Measurements from ENCODE around the gene UPK1B.

Gene UPK1B

GRCh38 chr3:119221779-119222320 is 48.5 kb downstream of the UPK1B start:
- in situ Hi-C loops (cut with HindIII; ENCODE audit: low sequenced_read_pairs) = no loop called here

- in situ Hi-C loops (cut with HindIII; ENCODE audit: low sequenced_read_pairs) = no loop called here
Measured at GRCh38 chr3:119222391-119222790, 49.0 kb downstream of the UPK1B start.

DNA sequence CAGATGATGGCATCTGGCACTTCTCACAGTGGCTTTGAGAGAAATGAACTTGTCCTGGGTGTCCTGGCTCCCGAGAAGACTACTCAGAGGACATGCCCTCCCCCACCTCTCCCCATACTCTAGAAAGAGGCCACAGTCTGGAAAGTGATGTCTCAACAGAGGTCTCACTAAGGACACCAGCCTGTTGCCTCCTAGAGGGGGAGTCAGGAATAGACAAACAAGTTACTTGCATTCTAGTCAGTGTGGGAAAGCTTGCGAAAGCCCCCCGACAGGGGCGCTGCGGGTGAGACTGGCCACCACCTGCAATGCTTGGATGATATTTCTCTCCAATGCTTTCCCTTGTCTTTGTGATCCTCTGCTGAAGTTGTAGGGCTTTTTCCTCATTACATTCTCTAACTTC is 50.1 kb downstream of the UPK1B start:
- in situ Hi-C loops (cut with HindIII; ENCODE audit: low sequenced_read_pairs) = no loop called here

DNA sequence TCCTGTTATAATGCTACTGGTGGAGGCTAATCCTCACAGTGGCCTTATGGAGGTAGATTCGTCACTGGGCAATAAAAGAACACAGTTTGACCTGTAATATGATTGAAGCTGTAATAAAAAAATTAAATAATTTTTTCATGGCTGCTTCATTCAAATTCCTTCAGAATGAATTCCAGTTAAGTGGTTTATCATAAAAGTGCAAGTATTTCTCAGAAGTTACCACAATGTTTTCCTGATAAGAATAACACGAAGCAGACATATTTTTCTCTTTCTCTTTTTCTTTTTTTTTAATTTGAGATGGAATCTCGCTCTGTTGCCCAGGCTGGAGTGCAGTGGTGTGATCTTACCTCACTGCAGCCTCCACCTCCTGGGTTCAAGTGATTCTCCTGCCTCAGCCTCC is 51.7 kb downstream of the UPK1B start:
- in situ Hi-C loops (cut with HindIII; ENCODE audit: low sequenced_read_pairs) = no loop called here

DNA sequence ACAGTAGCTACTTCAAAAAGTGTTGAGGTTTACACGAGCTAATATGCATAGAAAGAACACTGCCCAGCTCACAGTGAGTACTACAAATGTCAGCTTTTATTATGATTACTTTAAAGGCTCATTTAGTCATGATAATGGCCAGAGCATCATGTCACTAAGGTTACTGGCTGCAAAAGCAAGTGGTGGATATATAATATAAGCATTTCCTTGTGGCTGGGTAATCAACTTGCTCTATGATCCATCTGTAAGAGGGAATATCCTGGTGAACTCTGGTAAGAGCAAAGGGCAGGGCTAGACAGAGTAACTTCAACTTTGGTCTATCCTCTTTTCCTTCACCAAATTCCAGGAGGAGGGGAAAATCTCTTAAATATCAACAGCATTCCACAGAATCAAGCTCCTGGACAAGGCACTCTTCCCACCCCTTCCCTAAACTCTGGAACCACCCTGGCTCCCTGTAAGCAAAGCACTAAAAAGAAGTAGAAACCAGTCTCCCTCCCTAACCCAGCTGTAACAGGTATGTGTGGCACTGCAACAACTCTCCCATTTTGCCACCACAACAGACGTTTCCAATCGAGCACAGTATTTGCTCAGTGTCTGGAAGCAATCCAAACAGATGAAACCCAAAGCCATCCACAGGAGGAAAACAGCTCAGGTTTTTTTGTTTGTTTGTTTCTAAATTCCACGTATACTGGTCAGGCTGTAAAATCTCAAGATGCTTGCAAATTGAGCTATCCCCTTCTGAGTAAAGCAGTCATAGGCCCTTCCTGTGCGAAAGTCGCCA is 53.9 kb downstream of the UPK1B start:
- in situ Hi-C loops (cut with HindIII; ENCODE audit: low sequenced_read_pairs) = no loop called here

GRCh38 chr3:119228373-119229145 is 55.2 kb downstream of the UPK1B start:
- in situ Hi-C loops (cut with HindIII; ENCODE audit: low sequenced_read_pairs) = no loop called here

DNA sequence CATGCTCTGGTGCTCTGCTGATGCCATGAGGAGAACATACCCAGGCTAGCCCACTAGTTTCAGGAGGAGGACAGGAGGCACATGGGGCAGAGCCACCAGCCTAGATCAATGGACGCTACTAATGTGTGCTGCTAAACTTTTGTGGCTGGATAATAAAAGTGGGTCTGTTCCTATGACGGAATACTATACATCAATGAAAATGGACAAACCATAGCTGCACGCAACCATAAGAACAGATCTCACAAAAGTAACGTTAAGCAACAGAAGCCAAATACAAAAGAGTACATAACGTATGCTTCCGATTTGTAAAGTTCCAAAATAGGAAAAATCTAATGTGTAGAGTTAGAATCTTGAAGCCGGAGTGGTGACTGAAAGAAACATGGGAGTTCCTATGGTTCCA is 55.8 kb downstream of the UPK1B start:
- in situ Hi-C loops (cut with HindIII; ENCODE audit: low sequenced_read_pairs) = no loop called here

DNA sequence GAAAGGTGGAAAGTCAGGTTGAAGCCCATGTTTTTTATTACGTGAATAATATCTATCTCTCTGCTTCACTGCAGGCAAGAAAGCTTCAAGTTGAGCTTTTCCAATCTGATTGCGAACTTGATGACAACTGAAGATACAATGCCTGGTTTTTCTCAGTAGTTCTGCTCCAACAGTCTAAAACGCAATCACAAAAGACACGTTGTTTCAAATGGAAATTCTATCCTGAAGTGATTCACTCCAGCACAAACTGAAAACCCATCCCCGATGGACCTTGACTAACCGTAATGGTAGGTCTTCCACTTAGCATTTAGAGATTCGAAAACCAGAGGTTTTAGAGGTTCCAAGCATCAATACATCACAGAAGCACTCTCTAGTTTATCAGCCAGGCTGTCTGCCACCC is 56.7 kb downstream of the UPK1B start:
- in situ Hi-C loops (cut with HindIII; ENCODE audit: low sequenced_read_pairs) = no loop called here

- in situ Hi-C loops (cut with HindIII; ENCODE audit: low sequenced_read_pairs) = no loop called here
Measured at GRCh38 chr3:119230745-119231144, 57.3 kb downstream of the UPK1B start.

DNA sequence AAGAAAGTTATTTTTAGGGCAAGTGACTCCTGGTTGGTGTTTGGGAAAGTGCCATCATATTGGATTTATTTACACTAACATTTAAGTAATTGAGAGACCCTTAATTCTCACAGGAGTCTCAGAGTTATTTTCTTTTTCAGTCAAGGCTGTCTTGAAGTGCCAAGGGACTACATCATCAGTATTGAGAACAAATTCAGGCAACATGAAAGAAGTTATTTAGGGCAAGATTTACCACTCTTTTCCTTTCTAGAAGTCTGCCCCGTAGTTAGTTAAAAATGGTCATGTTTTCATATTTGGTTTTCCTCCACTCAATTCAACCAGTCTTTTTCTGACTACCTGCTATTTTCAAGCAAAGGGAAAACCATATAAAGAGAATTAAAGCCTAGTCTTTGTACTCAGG is 61.2 kb downstream of the UPK1B start:
- in situ Hi-C loops (cut with HindIII; ENCODE audit: low sequenced_read_pairs) = no loop called here

- in situ Hi-C loops (cut with HindIII; ENCODE audit: low sequenced_read_pairs) = no loop called here
Measured at GRCh38 chr3:119235151-119235550, 61.8 kb downstream of the UPK1B start.

DNA sequence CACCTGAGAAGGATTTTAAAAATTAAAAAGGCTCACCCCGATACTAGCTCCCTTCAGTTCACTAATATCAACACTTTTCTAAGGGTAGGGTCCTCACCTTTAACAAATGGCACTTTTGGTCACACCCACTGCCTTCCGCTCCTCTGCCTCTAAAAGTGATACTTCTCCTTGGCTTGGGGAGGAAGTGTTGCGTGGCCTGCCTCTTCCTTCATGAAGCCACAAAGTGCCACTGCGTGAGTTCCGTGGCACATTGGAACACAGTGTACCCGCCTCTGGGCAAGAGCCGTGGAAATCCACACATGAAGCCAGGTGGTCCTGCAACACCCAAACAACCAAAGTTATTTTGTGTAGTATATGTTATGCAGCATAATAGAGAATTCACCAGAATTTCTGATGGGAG is 63.4 kb downstream of the UPK1B start:
- in situ Hi-C loops (cut with HindIII; ENCODE audit: low sequenced_read_pairs) = no loop called here

GRCh38 chr3:119237299-119237698 is 63.9 kb downstream of the UPK1B start:
- in situ Hi-C loops (cut with HindIII; ENCODE audit: low sequenced_read_pairs) = no loop called here

DNA sequence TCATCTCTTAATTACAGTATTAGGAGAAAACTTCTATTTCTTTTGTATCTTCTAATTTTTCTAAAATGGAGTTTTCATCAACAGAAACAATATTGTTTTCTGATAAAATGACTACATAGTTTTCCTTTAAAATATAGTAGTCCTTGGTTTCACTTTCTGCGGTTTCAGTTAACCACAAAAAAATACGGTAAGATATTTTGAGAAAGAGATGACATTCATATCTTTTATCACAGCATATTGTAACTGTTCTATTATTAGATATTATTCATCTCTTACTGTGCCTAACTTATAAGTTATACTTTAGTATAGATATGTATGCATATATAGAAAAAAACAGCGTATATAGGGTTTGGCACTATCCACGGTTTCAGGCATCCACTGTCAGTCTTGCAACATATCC is 65.0 kb downstream of the UPK1B start:
- in situ Hi-C loops (cut with HindIII; ENCODE audit: low sequenced_read_pairs) = no loop called here

DNA sequence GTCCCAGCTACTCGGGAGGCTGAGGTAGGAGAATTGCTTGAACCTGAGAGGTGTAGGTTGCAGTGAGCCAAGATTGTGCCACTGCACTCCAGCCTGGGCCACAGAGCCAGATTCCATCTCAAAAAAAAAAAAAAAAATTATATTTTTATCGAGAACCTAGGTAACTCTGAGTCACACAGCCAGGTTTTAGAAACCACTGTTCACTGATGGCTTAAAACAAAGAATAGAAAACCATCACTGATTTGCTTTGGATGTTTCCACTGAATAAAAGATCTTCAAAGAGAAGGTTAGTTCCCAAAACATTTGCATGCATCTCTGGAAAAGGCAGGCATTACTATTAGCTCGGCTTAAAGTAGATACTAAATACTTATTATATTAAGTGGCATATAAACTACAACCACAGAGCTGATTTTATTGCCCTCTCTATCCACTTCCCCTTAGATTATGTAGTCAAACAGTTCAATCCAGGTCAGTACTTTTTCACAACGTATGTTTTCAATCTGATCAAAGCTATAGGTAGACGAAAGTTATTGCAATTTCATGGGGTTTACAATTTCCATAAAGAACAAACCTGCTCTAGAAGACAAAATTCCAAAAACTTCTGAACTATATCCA is 65.9 kb downstream of the UPK1B start:
- in situ Hi-C loops (cut with HindIII; ENCODE audit: low sequenced_read_pairs) = no loop called here

GRCh38 chr3:119240101-119240590 is 66.7 kb downstream of the UPK1B start:
- in situ Hi-C loops (cut with HindIII; ENCODE audit: low sequenced_read_pairs) = loop anchor here (5.0 kb wide), 1 partner anchor 107 kb away; no protein-coding TSS in a partner anchor

DNA sequence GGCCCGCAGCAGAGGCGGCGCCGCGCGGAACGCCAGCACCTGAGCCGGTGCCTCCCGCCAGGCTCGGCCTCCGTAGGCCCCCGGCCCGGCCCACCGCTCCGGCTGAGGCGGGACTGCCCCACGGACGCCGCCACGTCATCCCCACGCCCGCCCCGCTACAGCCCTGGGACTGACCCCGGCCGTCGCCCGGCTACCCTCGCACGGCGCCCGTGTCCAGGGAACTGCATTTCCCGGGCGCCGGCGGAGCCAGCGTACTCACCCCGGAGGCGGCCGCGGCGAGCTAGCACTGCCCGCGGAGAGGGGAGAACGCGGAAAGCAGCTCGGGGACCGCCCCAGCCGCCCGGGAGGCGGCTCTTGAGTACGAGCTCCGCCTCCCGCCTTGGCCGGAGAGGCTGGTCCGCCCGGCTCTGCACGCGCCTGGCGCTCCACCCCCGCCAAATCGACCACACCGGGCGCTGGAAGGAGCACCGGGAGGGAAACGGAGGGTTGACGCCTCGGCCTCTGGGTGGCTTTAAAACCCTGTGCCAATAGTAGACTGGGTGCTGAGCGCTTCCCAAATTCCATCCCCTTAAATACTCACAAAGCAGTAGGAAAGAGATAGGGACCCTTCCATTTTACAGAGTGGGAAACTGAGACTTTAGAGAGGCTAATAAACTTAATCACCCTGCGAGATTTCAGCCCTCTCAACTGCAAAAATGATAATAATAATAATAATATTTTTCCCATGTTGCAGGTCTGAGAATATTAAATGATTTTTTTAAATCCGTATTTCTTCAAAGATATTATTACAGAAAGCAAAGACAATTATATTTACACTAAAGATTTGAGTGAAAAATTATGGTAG is 67.4 kb downstream of the UPK1B start, which contains the start of gene B4GALT4:
TSS of gene B4GALT4 (minus strand) at position 288 of the 844 bp plus-strand sequence. CDS start 10,779 bp downstream, outside the sequence.
- in situ Hi-C loops (cut with HindIII; ENCODE audit: low sequenced_read_pairs) = loop anchor here (5.0 kb wide), 1 partner anchor 106 kb away; no protein-coding TSS in a partner anchor

DNA sequence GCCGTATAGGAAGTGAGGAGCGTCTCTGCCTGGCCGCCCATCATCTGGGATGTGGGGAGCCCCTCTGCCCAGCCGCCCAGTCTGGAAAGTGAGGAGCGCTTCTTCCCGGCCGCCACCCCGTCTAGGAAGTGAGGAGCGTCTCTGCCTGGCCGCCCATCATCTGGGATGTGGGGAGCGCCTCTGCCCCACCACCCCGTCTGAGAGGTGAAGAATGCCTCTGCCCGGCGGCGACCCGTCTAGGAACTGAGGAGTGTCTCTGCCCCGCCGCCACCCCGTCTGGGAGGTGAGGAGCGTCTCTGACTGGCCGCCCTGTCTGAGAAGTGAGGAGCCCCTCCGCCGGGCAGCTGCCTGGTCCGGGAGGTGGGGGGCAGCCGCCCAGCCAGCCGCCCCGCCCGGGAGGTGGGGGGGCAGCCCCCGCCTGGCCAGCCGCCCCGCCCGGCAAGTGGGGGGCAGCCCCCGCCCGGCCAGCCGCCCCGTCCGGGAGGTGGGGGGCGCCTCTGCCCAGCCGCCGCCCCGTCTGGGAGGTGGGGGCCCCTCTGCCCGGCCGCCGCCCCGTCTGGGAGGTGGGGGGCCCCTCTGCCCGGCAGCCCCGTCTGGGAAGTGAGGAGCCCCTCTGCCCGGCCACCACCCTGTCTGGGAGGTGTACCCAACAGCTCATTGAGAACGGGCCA is 69.1 kb downstream of the UPK1B start:
- in situ Hi-C loops (cut with HindIII; ENCODE audit: low sequenced_read_pairs) = loop anchor here (5.0 kb wide), 1 partner anchor 105 kb away; no protein-coding TSS in a partner anchor

GRCh38 chr3:119243058-119243529 is 69.7 kb downstream of the UPK1B start:
- in situ Hi-C loops (cut with HindIII; ENCODE audit: low sequenced_read_pairs) = loop anchor here (5.0 kb wide), 1 partner anchor 104 kb away; no protein-coding TSS in a partner anchor

All from DLD1 (cell line).